Endometrial microvascular endothelial cells (primary cell): ENCODE data around the gene IQCM. TPM values are rescaled to one million over a fixed set of nuclear protein-coding genes. Genes with fewer than 3 reads are reported as not detected.
"Not testable (repeated sequence)": the region's sequence is repeated elsewhere in the genome, so short reads cannot be mapped to it uniquely, and the experiment has no call there.

ENCODE experiments used
- in situ Hi-C: cut with HindIII; loops from 2 replicates; pipeline ENCODE4 v1.10.0; 2017; ENCODE audit warnings: low sequenced_read_pairs, low pct_unique_long_range_greater_than_20kb; ENCODE audit errors: inconsistent ontology term
- total RNA-seq: library from RNA; depleted of rRNA; stranded (reverse); fragments of >200 nt; gene quantifications from one replicate; pipeline ENCODE4 v1.2.3, GENCODE V29; 2015; ENCODE audit errors: inconsistent ontology term

IQCM gene
- total RNA-seq, 1 donor from 2014 or later: not detected

DNA sequence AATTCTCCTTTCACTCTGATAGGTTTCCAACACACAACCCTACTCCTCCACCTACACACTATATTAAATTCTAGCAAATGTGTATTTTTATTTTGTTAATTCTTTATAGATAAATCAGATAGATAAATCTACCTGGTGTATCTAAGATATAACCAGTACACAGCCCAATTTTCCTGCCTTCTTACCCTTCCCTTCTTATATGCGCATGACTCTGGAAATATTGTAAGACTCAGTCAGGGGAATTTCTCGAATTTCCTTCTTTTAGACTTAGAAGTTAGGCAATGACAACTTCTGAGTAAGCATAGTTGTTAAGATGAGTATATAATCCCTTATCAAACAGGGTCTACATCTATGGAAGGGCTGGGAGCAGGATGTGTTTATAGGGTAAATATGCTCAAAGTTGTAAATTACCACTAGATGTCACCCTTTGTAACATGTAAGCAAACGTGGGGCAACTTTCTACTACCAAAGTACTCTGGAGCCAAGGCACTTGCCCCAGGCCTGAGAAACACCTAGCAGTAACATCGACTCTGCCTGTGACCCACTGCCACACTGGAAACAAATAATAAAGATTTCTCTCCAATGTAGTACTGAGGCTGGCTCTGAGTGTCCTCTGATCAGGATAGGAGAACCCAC, 444.7 kb downstream of the IQCM start:
- in situ Hi-C loops: no loop called here

DNA sequence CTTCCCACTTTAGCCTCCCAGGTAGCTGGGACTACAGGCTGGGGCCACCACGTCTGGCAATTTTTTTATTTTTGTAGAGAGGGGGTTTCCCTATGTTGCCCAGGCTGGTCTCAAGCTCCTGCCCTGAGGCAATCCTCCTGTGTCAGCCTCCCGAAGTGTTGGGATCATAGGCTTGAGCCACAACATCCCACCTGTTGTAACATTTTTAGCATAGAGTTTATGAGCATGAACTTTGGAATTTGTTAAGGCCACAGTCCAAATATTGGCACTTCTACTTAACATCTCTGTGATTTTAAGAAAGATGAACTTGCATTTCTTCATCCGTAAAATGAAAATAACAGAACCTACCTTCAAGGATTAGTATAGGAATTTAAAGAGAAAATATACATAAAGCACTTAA, 445.6 kb downstream of the IQCM start:
- in situ Hi-C loops: no loop called here

DNA sequence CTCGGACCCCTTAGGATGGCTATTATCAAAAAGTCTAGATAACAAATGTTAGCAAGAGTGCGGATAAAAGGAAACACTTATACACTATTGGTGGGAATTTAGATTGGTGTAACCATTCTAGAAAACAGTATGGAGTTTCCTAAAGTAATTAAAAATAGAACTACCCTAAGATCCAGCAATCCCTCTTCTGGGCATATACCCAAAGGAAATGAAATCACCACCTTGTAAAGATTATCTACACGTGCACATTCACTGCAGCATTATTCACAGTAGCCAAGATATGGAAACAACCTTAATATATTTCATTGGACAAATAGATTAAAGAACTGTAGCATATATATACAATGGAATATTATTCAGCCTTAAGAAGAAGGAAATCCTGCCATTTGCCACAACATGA, 462.4 kb downstream of the IQCM start:
- in situ Hi-C loops: no loop called here

DNA sequence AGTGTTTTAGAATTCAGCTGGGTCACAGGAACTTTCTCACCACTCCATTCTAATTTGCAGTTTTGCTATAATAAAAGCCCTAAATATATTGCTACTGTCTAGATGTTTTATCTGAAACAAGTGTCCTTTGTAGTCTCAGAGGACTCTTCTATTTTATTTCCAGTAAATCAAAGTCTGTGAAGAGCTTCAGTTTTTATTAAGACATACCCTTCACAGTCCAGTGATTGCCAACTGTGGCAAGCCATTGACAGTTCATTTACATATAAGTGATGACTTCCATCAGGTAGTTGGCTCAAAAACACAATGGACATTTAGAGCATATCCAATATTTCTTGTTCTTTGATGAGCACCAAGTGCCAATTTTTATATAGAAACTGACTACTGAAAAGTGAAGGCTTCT, 466.1 kb downstream of the IQCM start:
- in situ Hi-C loops: no loop called here

DNA sequence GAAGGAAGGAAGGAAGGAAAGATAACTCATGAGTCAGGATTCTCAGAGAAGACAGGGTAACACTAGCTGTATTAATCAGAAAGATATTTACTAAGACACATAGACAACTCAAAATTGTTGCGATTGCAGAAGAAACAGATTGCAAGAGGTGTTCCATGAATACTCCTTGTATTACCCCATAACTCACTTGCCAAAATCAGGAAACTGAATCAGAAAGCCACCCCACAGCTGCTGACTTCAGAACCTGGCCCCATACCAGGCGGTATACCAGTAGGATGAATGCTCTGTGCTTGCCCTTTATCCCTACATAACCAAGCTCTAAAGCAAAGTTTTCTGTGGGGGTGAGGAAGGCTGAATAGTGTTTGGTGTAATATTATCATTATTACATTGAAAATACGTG, 468.5 kb downstream of the IQCM start:
- in situ Hi-C loops: no loop called here

DNA sequence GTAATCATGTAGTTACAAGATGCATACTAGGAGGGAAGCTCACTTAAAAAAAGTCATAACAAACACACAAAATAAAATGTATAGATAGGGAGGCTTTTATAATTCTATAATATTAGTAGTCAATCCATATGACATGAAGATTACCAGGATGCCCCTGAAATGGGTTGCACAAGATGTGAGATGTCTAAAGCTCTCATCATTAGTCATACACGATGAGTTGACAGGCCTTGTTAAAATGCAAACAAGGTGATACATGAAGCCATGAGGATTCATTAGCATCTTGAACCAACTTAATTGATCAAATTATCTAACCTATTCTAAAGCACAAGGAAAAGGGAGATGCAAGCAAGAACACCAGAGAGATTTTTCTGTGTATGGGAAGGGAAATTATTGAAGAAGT, 470.2 kb downstream of the IQCM start:
- in situ Hi-C loops: no loop called here

DNA sequence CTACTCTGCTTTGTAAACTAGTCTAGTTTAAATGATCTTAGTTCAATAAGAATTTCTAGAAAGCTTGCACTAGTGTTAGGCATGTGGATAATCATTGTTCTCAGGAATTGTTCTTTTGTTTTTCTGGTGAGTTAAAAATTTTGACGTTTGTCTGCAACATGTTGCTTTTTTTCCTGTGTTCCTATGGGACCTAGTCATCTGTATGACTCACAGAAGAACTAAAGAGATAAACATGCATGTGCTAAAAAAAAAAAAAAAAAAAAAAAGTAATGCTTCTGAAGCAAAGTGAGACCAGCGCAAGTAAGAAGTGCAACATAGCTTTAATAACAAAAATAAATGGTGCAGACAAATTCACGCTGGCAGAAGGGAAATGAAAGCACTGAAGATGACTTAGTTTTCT, 471.2 kb downstream of the IQCM start:
- in situ Hi-C loops: no loop called here

DNA sequence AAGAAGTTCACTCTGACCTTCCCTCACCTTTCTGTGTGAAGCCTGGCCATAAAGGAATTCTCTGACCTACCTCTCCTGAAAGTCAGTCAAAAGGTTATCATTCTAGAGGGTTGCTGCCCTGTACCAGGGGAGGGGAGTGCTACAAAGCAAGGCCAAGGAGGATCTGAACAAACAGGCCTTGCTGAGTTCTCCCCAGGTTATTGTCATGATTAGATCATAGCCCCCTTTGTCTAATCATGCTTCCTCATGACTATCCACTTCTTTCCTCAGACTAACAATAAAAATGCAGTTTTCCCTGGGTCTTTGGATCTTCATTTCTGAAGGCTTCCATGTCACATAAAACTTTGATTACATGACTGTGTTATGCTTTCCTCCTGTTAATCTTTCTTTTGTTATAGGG, 472.0 kb downstream of the IQCM start:
- in situ Hi-C loops: no loop called here

DNA sequence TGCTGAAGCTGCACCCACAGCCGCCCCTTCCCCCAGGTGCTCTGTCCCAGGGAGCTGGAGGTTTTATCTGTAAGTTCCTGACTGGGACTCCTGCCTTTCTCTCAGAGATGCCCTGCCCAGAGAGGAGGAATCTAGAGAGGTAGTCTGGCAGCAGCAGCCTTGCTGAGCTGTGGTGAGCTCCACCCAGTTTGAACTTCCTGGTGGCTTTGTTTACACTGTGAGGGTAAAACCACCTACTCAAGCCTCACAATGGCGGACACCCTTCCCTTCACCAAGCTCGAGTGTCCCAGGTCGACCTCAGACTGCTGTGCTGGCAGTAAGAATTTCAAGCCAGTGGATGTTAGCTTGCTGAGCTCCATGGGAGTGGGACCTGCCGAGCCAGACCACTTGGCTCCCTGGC, 474.5 kb downstream of the IQCM start:
- in situ Hi-C loops: not testable (repeated sequence)

DNA sequence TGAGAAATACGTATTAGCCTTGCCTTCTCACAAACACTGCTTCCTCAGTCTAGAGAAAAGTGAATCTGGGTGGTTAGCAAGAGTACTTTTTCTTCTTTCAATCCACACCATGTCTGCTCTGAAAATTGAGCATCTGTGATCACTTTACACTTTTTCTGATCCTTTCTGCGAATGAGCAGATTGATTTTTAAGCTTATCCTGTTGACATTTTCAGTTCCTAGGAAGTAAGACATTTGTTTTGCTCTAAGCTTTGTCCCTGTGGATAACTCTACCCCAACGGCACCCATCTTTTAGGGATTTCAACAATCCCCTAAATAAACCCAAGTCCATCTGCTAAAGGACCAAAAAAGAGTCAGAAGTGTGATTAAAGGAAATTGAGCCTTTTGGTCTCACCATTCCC, 487.5 kb downstream of the IQCM start:
- in situ Hi-C loops: no loop called here

DNA sequence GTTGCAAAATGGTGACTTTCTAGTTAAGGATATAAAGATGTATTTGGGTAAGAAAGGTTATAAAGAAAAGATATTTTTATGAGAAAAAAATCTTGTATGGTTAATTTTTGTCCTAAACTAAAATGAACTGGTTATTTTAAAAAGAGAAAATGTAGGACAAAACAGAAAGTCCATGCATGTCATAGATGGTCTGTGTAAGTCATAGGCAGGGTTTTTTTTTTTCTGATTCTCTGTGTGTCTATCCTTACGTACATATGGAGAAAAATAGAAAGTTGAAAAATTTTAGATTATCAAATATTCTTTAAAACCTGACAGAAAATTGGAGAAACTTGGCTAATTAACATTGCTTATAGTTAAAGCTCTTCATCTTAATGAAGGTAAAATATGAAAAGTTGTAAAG, 493.4 kb downstream of the IQCM start:
- in situ Hi-C loops: no loop called here

DNA sequence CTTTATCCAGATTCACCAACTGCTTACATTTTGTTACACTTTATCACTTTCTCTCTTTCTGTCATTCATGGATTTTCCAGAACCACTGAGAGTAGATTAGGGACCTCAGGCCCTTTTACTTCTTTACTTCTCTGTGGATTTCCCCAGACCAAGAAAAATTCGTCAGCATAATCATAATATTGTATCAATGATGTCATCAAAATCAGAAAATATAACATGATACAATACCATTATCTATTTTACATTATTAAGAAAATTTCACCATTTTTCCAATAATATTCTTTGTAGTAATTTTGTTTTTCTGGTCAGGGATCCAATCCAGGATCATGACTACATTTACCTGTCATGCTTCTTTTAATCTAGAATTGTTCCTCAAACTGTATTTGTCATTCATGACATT, 494.2 kb downstream of the IQCM start:
- in situ Hi-C loops: no loop called here

DNA sequence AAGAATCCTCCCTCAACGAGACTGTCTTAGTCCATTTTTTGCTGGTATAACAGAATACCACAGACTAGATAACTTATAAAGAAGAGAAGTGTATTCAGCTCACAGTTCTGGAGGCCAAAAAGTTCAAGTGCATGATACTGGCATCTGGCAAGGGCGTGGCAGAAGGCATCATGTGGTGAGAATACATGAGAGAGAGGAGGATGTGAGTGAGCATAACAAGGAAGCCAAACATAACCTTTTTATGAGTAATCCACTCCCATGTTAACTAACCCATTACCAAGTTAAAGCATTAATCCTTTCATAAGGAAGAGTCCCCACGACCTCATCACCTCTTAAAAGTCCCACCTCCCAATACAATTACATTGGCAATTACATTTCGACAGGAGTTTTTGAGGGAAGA, 504.6 kb downstream of the IQCM start:
- in situ Hi-C loops: no loop called here

DNA sequence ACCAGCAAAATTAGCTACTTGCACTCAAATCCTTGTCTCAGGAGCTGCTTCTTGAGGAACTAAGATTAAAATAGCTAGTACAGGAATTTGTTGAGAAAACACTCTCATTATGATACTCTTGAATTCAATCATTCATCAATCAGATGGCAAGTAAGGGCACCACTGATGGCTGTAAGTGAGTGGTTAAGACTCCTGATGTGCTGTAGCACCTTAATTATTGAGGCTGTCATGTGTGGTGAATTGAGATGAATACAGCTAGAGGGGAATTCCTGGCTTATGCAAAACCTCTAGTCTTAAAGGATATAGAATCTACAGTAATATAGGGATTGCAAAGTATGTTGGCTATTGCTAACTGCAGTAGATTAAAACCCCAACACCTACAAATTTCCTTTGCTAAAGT, 509.1 kb downstream of the IQCM start:
- in situ Hi-C loops: no loop called here
